ENCODE data around the gene CLK4.

DNA sequence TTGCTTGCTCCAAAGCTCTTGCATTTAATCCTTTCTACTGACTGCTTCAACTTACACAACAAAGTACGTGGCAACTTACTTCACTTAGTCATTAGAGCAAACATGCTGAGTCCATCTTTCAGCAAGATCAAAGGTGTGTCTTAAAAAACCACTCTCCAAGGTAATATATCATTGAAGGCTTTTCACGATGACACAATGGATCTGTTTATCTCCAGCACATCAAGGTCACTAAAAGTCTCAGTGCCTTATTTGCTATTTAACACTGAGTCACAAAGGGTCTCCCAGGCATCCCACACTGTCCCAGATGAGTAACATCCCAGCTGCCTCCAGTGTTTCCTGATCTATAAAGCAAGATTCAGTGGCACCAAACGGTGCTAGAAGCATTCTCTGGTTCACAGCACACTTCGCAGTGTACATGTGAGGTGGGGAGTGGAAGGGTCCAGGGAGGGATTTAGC is 3.7 kb upstream of the CLK4 start:
- TF ChIP-seq CTCF (IDR thresholded peaks at IDR 0.05): no peak
- TF ChIP-seq POLR2A (IDR thresholded peaks at IDR 0.05): no peak
